Ovary (tissue), 3 donors: Measurements from ENCODE around the gene ARL2BP.

ENCODE experiments used
- CTCF ChIP-seq, 3 donors: fragments of 450-650 bp in 2 of 3; fragments of 200-600 bp in 1 of 3; IDR thresholded peaks; one replicate each; pipeline versions ENCODE4 v1.5.1 to v1.8.0; 2016 to 2022; ENCODE audit warnings: antibody characterized with exemption in 3 of 3, mild to moderate bottlenecking in 1 of 3
- EP300 ChIP-seq: sonication (generic); formaldehyde crosslinking; IDR thresholded peaks from one replicate; pipeline ENCODE4 v1.6.1; 2017; ENCODE audit warnings: antibody characterized with exemption
- donor health status: DM: no; HTN: no; CAD: no.

DNA sequence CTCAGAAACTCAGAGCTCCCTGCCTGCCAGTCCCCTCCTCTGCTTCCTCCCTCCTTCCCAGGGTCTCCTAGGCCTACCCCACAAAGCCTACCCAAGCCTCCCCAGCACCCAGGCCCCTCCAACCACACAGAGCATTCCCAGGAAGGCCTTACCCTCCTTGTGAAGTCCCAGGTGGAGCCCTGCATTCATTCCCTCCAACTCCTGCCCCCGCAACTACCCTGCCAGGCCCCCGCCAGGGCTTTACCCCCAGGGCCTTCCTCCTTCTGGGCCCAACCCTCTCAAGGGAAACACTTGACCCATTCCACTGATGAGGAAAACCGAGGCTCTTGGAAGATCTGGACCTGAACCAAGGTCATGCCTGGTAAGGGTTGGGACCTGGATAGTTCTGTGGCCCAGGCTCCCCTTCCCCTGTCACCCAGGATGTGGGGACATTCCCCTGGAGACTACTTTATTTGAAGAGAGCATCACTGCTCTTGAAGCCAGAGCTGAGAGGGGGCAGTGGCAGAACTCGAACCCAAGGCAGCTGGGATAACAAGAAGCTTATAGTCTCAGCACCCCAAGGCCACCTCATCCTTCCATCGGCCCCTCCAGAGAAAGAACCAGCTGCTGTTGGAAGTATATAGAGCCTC is 26.9 kb downstream of the ARL2BP start:
- TF ChIP-seq EP300 = no peak
- no peak for TF ChIP-seq CTCF (IDR thresholded peaks at IDR 0.05)
